NCI-H1105 (cell line): ENCODE results near the gene BBS7.

Experiments used
- DNase-seq: peaks from one replicate; lab custom pipeline; 2025; lab: John Stamatoyannopoulos, UW

BBS7 gene

GRCh38 chr4:121824950-121825349 lies 45.3 kb downstream of the BBS7 start:
- no peak for DNase-seq

- DNase-seq, result no peak
Measured at GRCh38 chr4:121824171-121824527, 46.1 kb downstream of the BBS7 start.

- DNase-seq, result peak; percentile 85
Measured at GRCh38 chr4:121823505-121824170, 46.6 kb downstream of the BBS7 start, which contains the start of gene CCNA2. TSS of gene CCNA2 (minus strand) at chr4:121823883. CDS start at chr4:121823628, 255 bp downstream.

GRCh38 chr4:121822796-121823504 lies 47.3 kb downstream of the BBS7 start:
- peak; percentile 0 for DNase-seq

GRCh38 chr4:121822047-121822446 lies 48.2 kb downstream of the BBS7 start:
- no peak for DNase-seq

GRCh38 chr4:121819216-121819965 lies 50.9 kb downstream of the BBS7 start:
- no peak for DNase-seq

GRCh38 chr4:121818215-121818614 lies 52.1 kb downstream of the BBS7 start:
- no peak for DNase-seq

GRCh38 chr4:121817701-121818100 lies 52.6 kb downstream of the BBS7 start:
- no peak for DNase-seq

GRCh38 chr4:121817006-121817405 lies 53.3 kb downstream of the BBS7 start:
- no peak for DNase-seq

- DNase-seq, result no peak
Measured at GRCh38 chr4:121814756-121815155, 55.5 kb downstream of the BBS7 start.

- no peak for DNase-seq
Measured at GRCh38 chr4:121811122-121811521, 59.2 kb downstream of the BBS7 start.

GRCh38 chr4:121806411-121806810 lies 63.9 kb downstream of the BBS7 start:
- no peak for DNase-seq

- DNase-seq, result no peak
Measured at GRCh38 chr4:121801715-121802075, 68.6 kb downstream of the BBS7 start.

- DNase-seq, result peak; percentile 77
Measured at GRCh38 chr4:121800961-121801714, 69.1 kb downstream of the BBS7 start, which contains the start of gene EXOSC9. TSS of gene EXOSC9 (plus strand) at chr4:121801323. CDS start at chr4:121801425, 102 bp downstream.

- no peak for DNase-seq
Measured at GRCh38 chr4:121800638-121800960, 69.7 kb downstream of the BBS7 start.

GRCh38 chr4:121799867-121800501 lies 70.3 kb downstream of the BBS7 start:
- DNase-seq, result no peak

- DNase-seq, result no peak
Measured at GRCh38 chr4:121799208-121799823, 71.0 kb downstream of the BBS7 start.

- no peak for DNase-seq
Measured at GRCh38 chr4:121796283-121796682, 74.0 kb downstream of the BBS7 start.

- no peak for DNase-seq
Measured at GRCh38 chr4:121794505-121795188, 75.6 kb downstream of the BBS7 start.

GRCh38 chr4:121792966-121793365 lies 77.3 kb downstream of the BBS7 start:
- no peak for DNase-seq

- DNase-seq, result no peak
Measured at GRCh38 chr4:121791481-121791880, 78.8 kb downstream of the BBS7 start.
